ENCODE results near the gene NDC1.

GRCh38 chr1:53747841-53748240, 90.3 kb downstream of the NDC1 start:
- TF ChIP-seq CTCF (IDR thresholded peaks at IDR 0.05) (no peak), POLR2A (IDR thresholded peaks at IDR 0.05) (no peak), POLR2AphosphoS5 (IDR thresholded peaks at IDR 0.05) (no peak), EP300 (IDR thresholded peaks at IDR 0.05) (no peak)

All from sigmoid colon (tissue), 4 donors.